GM12801 (cell line): ENCODE results near the gene MMP24OS.

Source experiments
- CTCF ChIP-seq: IDR thresholded peaks from one replicate; pipeline ENCODE4 v1.5.1; 2011; ENCODE audit warnings: control low read depth; ENCODE audit not compliant: insufficient read length; ENCODE audit errors: extremely low read depth

MMP24OS gene

GRCh38 chr20:35297740-35298139, 19.8 kb upstream of the MMP24OS start:
- no peak for TF ChIP-seq CTCF

DNA sequence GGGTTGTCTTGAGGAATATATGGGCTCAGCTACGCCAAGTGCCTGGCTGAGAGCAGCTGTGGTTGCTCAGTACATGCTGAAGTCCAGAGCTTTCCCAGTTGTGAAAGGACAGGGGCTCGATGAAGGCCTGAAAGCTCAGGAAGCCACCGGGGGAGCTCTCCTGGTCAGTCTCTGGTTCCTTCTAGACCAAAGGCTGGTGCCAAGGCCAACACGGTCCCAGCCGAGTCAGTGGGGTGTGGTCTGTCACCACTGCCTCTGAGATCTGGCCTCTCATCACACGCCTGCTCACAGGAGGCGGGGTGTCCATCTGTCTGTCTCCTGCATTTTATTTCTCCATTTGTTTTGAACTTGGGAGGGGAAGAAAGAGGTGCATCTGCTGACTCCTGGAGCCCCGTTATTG, 19.2 kb upstream of the MMP24OS start:
- no peak for TF ChIP-seq CTCF

- no peak for TF ChIP-seq CTCF
Measured at GRCh38 chr20:35296101-35296554, 18.2 kb upstream of the MMP24OS start.

DNA sequence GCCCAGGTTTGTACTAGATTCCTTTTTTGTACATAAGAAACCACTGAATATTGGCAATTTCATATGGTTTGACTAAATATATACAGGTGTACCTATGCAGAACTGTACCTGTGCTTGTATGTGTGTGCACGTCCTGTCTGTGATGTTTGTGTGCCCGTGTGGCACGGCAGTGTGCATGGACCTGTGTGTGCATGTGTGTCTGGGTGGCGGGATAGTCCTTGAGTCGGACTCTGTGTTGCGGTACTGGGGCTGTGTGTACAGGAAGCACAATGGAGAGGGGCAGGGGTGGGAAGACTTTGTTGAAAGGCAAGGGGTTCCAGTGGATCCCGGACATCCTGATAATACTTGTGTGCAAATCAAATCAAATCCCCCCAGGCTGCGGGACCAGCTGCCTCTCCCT, 17.8 kb upstream of the MMP24OS start:
- no peak for TF ChIP-seq CTCF

DNA sequence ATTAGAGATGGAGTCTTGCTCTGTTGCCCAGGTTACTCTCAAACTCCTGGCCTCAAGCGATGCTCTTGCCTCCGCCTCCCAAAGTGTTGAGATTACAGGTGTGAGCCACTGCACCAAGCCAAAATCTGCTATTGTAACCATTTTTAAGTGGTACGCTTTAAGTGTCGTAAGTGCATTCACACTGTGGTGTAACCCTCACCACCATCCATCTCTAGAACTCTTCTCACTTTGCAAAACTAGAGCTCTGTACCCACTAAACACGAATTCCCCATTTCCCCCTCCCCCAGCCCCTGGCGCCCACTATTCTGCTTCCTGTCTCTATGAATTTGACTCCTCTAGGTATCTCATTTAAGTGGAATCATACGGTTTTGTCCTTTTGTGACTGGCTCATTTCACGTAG, 17.1 kb upstream of the MMP24OS start:
- no peak for TF ChIP-seq CTCF

DNA sequence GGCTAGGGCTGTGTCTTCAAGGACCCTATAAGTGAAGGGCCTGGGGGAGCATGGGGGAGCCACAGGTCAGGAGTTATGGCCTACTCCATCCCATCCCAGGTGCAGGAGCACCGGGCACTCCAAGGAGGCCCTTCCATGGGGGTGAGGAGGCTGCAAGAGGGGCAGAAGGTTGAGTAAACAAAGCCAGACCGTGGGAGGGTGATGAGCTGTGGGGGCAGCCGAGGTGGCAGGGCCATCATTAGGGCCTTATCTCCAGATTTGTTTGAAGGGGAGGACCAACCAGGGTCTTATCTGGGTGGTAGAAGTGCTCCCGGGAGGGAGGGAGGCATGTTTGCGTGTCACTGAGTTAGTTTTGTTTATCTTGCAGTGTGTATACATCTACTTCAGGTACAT, 16.4 kb upstream of the MMP24OS start:
- TF ChIP-seq CTCF = no peak

GRCh38 chr20:35293303-35294292, 15.7 kb upstream of the MMP24OS start:
- TF ChIP-seq CTCF = no peak
